ENCODE results near the gene CDH18.

DNA sequence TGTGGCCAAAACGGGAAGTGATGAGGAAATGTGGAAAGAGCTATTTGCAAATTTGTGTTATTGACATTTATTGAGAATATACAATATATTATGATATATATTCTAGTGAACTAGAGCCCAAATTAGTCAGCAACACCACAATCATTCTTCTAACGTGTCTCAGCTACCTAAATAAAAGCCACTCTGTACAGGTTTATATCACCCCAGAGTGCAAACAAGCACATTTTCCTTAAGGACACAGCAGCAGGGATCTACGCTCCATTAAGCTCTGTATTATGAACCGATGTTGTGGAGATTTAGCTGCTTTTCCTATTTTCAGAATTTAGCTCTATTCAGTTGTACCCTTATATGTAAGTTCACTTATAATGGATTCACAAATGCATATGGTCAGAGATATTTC, 77.9 kb downstream of the CDH18 start:
- no peak for TF ChIP-seq POLR2A (IDR thresholded peaks at IDR 0.05)
- TF ChIP-seq CTCF (IDR thresholded peaks at IDR 0.05) = no peak
